Ovary (tissue), 3 donors: ENCODE results near the gene C1QB.

Source experiments
- CTCF ChIP-seq, 3 donors: fragments of 450-650 bp in 2 of 3; fragments of 200-600 bp in 1 of 3; IDR thresholded peaks; one replicate each; pipeline versions ENCODE4 v1.5.1 to v1.8.0; 2016 to 2022; ENCODE audit warnings: antibody characterized with exemption in 3 of 3, mild to moderate bottlenecking in 1 of 3
- EP300 ChIP-seq: sonication (generic); formaldehyde crosslinking; IDR thresholded peaks from one replicate; pipeline ENCODE4 v1.6.1; 2017; ENCODE audit warnings: antibody characterized with exemption
- donor health status: DM: no; HTN: no; CAD: no.

- no peak for TF ChIP-seq CTCF (IDR thresholded peaks at IDR 0.05)
- TF ChIP-seq EP300 = no peak
Observed at GRCh38 chr1:22709227-22709626, 56.2 kb downstream of the C1QB start.
